Kidney epithelial cell (primary cell): Measurements from ENCODE around the gene GRIA4. TPM values are rescaled to one million over a fixed set of nuclear protein-coding genes. Genes with fewer than 3 reads are reported as not detected.

Experiments
- DNase-seq: peaks from one replicate; pipeline ENCODE4 v3.0.0-alpha.2; 2010; ENCODE audit warnings: low read depth
- H3K27me3 ChIP-seq: 2 replicates; pipeline ENCODE4 v1.6.0; 2011; ENCODE audit warnings: low read length; ENCODE audit not compliant: control insufficient read depth, insufficient read depth
- H3K36me3 ChIP-seq: 2 replicates; pipeline ENCODE4 v1.5.1; 2011; ENCODE audit warnings: low read length; ENCODE audit not compliant: control insufficient read depth, insufficient read depth
- H3K4me3 ChIP-seq: 2 replicates; pipeline ENCODE4 v1.5.1; 2011; ENCODE audit warnings: low read depth, mild to moderate bottlenecking, control low read depth, low read length
- CTCF ChIP-seq: IDR thresholded peaks from 2 replicates; pipeline ENCODE4 v1.5.1; 2011; ENCODE audit warnings: mild to moderate bottlenecking, moderate library complexity, low read length, control low read depth, inconsistent platforms; ENCODE audit not compliant: insufficient read depth, poor library complexity, severe bottlenecking
- total RNA-seq: library from RNA; depleted of rRNA; stranded (reverse); fragments of >200 nt; gene quantifications from 2 replicates; pipeline ENCODE4 v1.2.3, GENCODE V29; 2015

Gene GRIA4
- total RNA-seq, 1 donor from 2014 or later = not detected

DNA sequence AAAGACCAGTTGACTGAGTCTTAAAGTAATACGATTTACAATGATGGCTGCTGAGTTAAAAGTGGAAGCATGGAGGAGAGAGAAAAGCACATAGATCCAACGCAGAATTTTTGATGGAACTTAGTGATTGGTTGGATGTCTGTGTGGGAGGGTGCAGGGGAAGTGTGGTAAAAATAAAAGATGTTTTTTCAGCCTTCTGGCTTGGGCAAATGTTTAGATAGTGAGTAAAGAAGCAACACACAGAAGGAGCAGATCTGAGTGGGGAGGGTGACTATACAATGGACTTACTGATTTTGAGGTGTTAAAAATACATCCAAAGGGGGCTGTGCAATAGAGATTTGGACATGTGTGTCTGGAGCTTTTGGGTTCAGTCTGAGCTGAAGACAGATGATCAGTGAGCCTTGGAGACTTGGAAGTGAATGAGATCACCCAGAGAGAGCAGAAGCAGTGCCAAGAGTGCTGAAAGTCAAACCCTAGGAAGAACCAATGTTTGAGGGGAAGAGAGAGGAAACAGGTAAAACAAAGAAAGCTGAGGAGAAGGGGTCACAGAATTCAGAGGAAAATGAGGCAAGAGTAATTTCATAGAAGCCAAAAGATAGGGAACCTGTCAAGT, 8.6 kb downstream of the GRIA4 start:
- Histone ChIP-seq H3K36me3 (no peaks in the 10 kb centered on the region), H3K27me3 (no peaks in the 10 kb centered on the region), H3K4me3 (no peak overlapping the region)
- DNase-seq = no peak
- no peak for TF ChIP-seq CTCF

DNA sequence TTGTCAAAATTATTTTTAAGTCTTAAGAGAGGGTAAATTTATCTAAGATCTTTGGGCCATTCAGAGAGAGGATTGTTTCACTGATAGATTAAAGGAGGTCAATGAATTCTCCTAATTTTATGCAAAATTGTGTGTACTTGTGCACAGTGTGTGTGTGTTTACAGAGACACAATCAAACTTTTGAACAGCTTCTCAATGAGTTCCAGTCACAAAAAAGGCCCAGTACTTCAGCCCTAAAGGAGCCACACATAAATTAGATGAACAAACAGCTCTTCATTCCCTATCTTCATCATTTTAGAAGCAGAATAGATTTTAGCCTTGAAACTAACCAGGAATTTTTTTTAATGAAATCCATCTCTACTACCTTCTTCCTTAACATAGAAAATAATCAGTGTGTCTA, 9.7 kb downstream of the GRIA4 start:
- no peak for TF ChIP-seq CTCF
- DNase-seq = no peak

GRCh38 chr11:105622016-105622415, 12.1 kb downstream of the GRIA4 start:
- Histone ChIP-seq H3K4me3 (no peak overlapping the region), H3K36me3 (no peaks in the 10 kb centered on the region), H3K27me3 (no peaks in the 10 kb centered on the region)
- no peak for DNase-seq
- no peak for TF ChIP-seq CTCF

More for the DNA sequence above, 9.7 kb downstream of the GRIA4 start:
- Histone ChIP-seq H3K36me3 (no peaks in the 10 kb centered on the region), H3K27me3 (no peaks in the 10 kb centered on the region), H3K4me3 (no peak overlapping the region)

GRCh38 chr11:105632316-105632715, 22.4 kb downstream of the GRIA4 start:
- Histone ChIP-seq H3K4me3 (no peak overlapping the region), H3K36me3 (no peaks in the 10 kb centered on the region), H3K27me3 (no peaks in the 10 kb centered on the region)
- no peak for DNase-seq
- TF ChIP-seq CTCF = no peak

DNA sequence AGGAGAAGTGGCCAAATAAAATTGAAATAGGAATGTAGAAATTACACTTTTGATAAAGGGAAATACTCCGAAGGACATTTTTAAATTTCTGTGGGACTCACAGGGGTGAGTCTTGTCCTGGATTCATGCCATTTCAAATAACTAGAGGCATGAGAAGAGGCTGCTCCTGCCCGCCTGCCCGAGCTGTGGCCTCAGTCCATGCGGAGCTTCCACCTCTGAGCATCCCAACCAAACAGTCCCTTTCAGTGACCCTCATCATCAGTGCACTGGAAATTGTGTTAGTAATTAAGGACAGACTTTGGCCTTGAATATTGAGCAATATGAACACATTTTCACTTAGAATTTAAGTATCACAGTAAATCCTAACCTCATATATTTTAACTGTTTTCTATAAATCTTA, 25.6 kb downstream of the GRIA4 start:
- H3K27me3 ChIP-seq = no peaks in the 10 kb centered on the region
- no peaks in the 10 kb centered on the region for H3K36me3 ChIP-seq
- no peak overlapping the region for H3K4me3 ChIP-seq
- no peak for DNase-seq
- no peak for TF ChIP-seq CTCF

DNA sequence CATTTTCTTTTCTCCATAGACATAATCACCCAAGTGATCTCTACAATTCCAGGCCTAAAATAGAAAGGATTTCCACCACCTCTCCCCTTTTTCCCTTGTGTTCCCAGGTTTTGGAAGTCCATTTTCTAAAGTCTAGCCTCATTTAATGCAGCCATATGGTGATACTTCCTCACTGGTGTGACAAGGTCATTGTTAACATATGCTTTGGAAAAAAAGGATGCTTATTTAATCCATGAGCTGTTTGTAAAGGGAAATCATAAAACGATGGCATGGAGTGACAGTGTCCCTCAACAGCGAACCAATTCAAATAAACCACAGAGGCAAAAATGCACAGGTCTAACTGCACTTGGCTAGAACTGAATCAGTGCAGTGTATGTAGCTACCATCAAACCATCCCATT, 26.6 kb downstream of the GRIA4 start:
- Histone ChIP-seq H3K36me3 (no peaks in the 10 kb centered on the region), H3K27me3 (no peaks in the 10 kb centered on the region), H3K4me3 (no peak overlapping the region)
- DNase-seq = no peak
- TF ChIP-seq CTCF = no peak
